HG02840 (cell line): ENCODE results near the gene GRIN3B.

Experiments
- ATAC-seq: cut with Tn5 transposase; IDR thresholded peaks from one replicate; pipeline ENCODE4 v1.9.1; 2021; ENCODE audit warnings: mild to moderate bottlenecking, moderate library complexity, moderate number of reproducible peaks; ENCODE audit not compliant: unreplicated experiment, low FRiP score

The GRIN3B gene

DNA sequence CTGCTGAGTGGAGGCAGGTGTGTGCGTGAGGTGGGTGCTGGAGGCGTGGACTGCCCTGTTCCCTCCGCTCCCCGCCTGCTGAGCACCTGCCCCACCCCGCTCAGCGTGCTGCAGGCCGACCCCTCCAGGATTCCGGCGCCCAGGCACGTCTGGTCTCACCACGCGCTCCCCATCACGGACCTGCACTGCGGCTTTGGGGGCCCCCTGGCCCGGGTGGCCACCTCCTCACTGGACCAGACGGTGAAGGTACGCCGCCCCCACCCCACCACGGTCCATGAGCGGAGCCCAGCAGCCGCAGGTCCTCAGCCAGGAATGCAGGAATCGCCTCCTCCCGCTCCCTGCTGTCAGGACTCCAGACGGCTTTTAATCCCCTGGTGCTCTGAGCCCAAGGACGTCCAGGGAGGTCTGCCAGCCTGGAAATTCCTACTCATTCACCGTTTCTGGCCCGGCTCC is 10.1 kb upstream of the GRIN3B start:
- no peak for ATAC-seq

DNA sequence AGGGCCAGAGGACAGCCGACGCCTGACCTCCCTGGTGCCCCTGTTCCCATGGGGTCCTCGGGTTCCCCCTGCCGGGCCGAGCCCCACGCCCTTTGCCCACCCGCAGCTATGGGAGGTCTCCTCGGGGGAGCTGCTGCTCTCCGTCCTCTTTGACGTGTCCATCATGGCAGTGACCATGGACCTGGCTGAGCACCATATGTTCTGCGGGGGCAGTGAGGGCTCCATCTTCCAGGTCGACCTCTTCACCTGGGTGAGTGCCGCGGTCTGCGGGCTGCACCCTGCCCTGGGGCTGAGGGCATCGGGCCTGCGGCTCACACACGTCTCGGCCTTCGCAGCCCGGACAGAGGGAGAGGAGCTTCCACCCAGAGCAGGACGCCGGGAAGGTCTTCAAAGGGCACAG is 9.5 kb upstream of the GRIN3B start:
- ATAC-seq, result no peak

DNA sequence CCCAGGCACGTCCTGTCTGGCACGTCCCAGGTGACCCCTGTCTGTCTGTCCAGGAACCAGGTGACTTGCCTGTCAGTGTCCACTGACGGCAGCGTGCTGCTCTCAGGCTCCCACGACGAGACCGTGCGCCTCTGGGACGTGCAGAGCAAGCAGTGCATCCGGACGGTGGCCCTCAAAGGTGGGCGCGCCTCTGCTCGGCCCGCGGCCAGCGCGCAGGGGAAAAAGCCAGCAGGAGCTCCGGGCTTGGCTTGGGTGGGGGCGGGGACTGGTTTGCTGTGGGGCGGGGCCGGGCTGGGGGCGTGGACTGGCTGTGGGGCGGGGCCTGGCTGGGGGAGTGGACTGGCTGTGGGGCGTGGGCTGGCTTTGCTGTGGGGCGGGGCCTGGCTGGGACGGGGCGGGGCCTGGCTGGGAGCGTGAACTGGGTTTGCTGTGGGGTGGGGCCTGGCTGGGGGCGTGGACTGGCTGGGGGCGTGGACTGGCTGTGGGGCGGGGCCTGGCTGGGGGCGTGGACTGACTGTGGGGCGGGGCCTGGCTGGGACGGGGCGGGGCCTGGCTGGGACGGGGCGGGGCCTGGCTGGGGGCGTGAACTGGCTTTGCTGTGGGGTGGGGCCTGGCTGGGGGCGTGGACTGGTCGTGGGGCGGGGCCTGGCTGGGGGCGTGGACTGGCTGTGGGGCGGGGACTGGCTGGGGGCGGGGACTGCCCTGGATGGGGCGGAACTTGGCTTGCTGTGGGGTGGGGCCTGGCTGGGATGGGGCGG is 8.9 kb upstream of the GRIN3B start:
- ATAC-seq, result no peak

- no peak for ATAC-seq
Observed at GRCh38 chr19:991932-992669, 8.1 kb upstream of the GRIN3B start.

DNA sequence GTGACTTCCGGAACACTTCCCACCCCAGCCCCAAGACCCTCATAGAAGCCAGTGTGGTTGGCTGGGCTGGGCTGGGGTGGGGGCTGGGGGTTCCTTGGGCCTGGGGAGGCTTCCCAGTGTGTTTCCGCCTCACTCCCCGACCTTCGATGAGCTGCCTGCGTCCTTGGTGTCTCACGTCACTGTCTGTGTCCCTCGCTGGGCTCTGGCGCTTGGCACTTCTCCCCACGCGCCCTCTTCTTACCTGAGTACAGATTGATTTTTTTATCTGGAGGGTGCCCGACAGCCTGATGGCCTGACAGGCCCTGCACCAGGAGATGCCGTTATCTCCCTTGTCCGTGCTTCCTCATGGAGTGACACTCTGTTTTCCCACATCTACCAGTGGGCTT is 7.6 kb upstream of the GRIN3B start:
- no peak for ATAC-seq

DNA sequence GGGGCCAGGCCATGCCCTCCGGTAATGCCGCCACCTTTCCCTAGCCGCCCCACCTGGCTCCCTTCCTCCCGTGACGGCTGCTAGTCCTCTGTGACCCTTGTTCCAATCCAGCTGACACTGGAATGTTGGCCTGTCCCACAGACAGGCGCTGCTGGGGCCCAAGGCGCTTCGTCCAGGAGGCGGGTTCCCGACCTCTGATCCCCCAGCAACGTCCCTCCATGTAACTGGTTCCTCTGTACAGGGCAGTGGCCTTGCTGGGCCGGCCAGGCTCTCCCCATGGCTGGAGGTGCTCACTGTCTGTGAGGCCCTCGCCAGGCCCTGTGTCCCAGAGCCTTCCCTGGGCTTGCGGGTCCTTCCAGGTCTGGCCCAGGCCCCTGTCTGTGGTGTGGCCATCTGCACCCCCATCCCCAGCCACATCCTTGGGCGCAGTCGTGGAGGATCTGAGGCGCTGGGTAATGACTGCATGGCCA is 6.8 kb upstream of the GRIN3B start:
- no peak for ATAC-seq

DNA sequence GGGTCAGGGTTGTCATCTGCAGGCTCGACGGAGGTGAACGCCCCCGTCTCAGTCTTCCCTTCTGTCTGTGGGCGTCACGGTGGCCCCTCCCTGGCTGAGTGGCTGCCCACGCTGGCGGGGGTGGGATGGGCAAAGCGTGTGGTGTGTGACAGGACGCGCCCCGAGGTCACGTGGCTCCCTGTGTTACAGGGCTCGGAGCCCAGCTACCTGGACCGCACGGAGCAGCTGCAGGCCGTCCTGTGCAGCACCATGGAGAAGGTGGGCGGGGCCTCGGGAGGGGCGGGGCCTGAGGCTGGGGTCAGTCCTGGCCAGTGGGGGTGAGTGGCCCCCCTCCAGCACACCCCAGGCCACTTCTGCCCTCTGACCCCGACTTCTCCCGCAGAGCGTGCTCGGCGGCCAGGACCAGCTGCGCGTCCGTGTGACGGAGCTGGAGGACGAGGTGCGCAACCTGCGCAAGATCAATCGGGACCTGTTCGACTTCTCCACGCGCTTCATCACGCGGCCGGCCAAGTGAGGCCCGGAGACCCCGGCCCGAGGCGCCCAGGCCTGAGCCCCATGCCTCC is 6.3 kb upstream of the GRIN3B start:
- ATAC-seq, result no peak

GRCh38 chr19:994516-994915 is 5.7 kb upstream of the GRIN3B start:
- no peak for ATAC-seq

GRCh38 chr19:995051-995827 is 5.0 kb upstream of the GRIN3B start:
- no peak for ATAC-seq

DNA sequence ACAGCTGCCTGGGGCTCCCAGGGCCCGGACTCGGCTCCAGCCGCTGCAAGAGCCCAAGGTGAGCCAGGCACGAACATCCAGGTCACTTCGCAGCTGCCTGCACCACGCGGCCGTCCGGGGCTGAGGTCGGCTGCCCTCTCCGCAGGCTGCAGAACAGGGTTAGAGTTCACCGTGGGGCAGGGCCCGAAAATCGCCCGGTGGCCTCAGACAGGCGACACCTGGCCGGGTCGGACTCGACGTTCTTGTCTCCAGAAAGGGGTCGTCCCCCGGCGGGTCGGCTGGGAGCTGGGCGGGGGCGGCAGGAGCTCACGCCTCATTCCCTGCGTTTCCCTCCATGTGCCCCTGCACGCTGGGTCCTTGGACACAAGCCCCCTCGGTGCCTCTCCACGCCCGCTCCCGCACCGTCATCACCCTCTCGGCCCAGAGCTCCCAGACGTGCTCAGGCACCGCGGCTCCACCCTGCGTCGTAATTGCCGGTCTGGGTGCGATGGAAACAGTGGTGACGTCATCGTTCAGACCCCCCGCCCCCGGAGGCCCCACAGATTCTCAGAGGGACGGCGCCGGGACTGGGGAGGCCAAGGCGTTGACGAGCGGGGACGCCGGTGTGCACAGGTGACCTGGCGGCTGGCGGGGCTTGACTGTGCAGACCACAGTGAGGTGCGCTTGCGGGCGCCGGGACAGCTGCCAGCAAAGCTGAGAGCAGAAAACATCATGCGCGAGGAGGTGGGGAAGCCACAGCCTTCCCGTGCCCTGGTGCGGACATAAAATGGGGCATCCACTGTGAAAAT is 4.0 kb upstream of the GRIN3B start:
- ATAC-seq, result no peak

GRCh38 chr19:998064-998463 is 2.2 kb upstream of the GRIN3B start:
- ATAC-seq, result no peak

GRCh38 chr19:999379-999719 is 870 bp upstream of the GRIN3B start:
- no peak for ATAC-seq

- ATAC-seq, result no peak
Observed at GRCh38 chr19:1000591-1001537, 645 bp downstream of the GRIN3B start.

DNA sequence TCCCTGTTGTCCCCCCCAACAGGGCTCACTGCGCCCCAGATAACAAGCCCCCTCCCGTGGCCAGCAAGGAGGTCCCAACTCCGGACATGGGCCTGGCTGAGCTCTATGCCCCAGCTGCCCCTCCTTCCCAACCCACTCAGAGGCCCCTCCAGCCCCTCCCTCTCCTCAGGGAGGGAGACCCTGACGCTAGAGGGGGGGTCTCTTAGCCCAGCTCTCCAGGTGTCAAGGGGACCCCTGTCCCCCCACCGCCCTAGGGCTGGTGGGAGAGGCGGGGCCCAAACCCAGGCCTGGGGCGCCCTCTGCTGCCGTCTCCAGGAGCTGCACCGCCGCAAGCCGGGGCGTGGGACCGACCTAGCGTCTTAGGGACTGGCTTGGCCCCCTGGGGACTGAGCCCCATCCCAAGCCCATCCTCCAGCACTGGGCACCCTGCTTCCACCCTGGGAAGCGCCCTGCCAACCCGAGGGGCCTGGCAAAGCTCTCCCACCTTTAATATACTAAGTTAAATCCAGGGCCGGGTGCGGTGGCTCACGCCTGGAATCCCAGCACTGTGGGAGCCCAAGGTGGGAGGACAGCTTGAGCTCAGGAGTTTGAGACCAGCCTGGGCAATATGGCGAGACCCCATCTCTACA is 1.4 kb downstream of the GRIN3B start:
- no peak for ATAC-seq

- no peak for ATAC-seq
Observed at GRCh38 chr19:1002600-1002999, 2.4 kb downstream of the GRIN3B start.

DNA sequence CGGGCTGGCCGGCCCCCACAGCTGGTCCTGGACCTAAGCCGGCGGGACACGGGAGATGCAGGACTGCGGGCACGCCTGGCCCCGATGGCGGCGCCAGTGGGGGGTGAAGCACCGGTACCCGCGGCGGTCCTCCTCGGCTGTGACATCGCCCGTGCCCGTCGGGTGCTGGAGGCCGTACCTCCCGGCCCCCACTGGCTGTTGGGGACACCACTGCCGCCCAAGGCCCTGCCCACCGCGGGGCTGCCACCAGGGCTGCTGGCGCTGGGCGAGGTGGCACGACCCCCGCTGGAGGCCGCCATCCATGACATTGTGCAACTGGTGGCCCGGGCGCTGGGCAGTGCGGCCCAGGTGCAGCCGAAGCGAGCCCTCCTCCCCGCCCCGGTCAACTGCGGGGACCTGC is 3.1 kb downstream of the GRIN3B start:
- no peak for ATAC-seq

DNA sequence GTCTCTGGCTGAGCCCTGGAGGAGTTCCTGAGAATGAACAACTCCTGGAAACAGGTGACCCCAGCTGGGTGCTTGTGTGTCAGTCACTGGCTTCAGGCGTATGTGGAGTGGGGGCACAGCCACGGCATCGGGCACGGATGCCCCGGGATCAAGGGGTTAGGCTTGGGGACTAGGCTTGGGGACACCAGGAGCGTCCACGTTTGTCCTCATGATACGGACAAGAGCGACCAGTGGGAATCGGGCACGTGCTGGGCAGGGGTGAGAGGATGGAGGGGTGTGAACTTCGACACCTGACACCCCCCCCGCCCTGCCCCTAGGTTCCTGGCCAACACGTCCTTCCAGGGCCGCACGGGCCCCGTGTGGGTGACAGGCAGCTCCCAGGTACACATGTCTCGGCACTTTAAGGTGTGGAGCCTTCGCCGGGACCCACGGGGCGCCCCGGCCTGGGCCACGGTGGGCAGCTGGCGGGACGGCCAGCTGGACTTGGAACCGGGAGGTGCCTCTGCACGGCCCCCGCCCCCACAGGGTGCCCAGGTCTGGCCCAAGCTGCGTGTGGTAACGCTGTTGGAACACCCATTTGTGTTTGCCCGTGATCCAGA is 4.1 kb downstream of the GRIN3B start:
- no peak for ATAC-seq
